ENCODE measurements around the gene NPAS3. TPM values are rescaled to one million over a fixed set of nuclear protein-coding genes. Genes with fewer than 3 reads are reported as not detected.

NPAS3 gene
- total and polyA plus RNA-seq, 2 of the 13 experiments (the other 11 are each of a cell fraction or from before 2014, with no cell fraction given): not detected

- FAIRE-seq (no peak), ATAC-seq (peak; percentile 38; the same call in 1 of the 3 replicates), DNase-seq (ENCODE audit: low spot score) (no peak)
- Histone ChIP-seq H3K4me2 (ENCODE audit: low read depth, low read length) (no peak overlapping the region), H3K27ac (ENCODE audit: extremely low read length, insufficient read depth, low read length) (no peak overlapping the region), H3K36me3 (replicated peaks in 1 of 2; ENCODE audit: control insufficient read depth in 1 of 2, insufficient read depth in 2 of 2, low read length in 2 of 2) (no peaks in the 10 kb centered on the region), H3K9ac (ENCODE audit: insufficient read depth, low read depth, low read length) (no peak overlapping the region), H3K9me3 (ENCODE audit: low read length) (no peaks in the 10 kb centered on the region), H3K4me3 (replicated peaks in 1 of 3; ENCODE audit: insufficient read depth in 1 of 3, low read depth in 2 of 3, low read length in 3 of 3) (no peak overlapping the region), H3K4me1 (ENCODE audit: insufficient read depth, low read length) (no peaks in the 10 kb centered on the region), H2AFZ (ENCODE audit: low read length) (no peak overlapping the region), H3K79me2 (ENCODE audit: insufficient read depth, low read length) (no peaks in the 10 kb centered on the region), H3K27me3 (ENCODE audit: control insufficient read depth in 1 of 2, insufficient read depth in 2 of 2, low read length in 2 of 2) (peaks cover 0 to 12% of the 10 kb centered on the region in 2 experiments; a peak in 2 of 5 replicates), H4K20me1 (ENCODE audit: insufficient read depth, low read length) (no peaks in the 10 kb centered on the region)
- TF ChIP-seq ERF (CRISPR knock-in tag; IDR thresholded peaks at IDR 0.05): no peak
- TF ChIP-seq IKZF4 (CRISPR knock-in tag; IDR thresholded peaks at IDR 0.05; ENCODE audit: borderline replicate concordance, low read depth, not compliant biosample characterization): no peak
- TF ChIP-seq CREB1 (IDR thresholded peaks at IDR 0.05): 0 out of 2 replicates have a peak, but pooled peaks have one; percentile 38
- TF ChIP-seq CREB1 (CRISPR knock-in tag; IDR thresholded peaks at IDR 0.05): no peak
- ChIA-PET CTCF (ENCODE audit: low intra/inter-chr PET ratio, low total read pairs) (no interaction called here), POLR2A (no interaction called here)
- in situ Hi-C loops (cut with HindIII; ENCODE audit: extremely low pct_ligation_motif_present, low pct_unique_long_range_greater_than_20kb) (no loop called here), intact Hi-C loops (cut with micrococcal nuclease; ENCODE audit: unreplicated experiment) (no loop called here)
- BruUV-seq (replicated peaks): no TSS peak
- 19% methylated on average over 10 of the region's 10 CpGs for WGBS (ENCODE audit: low lambda C conversion rate)
These were observed 525.7 kb downstream of the NPAS3 start for GRCh38 chr14:33464254-33464962.

- CTCF ChIA-PET (ENCODE audit: low intra/inter-chr PET ratio, low total read pairs): no interaction called here
- Histone ChIP-seq H3K9me3 (ENCODE audit: low read length) (no peaks in the 10 kb centered on the region), H3K27ac (ENCODE audit: extremely low read length, insufficient read depth, low read length) (no peak overlapping the region), H3K4me3 (replicated peaks in 1 of 3; ENCODE audit: insufficient read depth in 1 of 3, low read depth in 2 of 3, low read length in 3 of 3) (no peak overlapping the region), H3K4me2 (ENCODE audit: low read depth, low read length) (no peak overlapping the region), H3K9ac (ENCODE audit: insufficient read depth, low read depth, low read length) (no peak overlapping the region), H3K4me1 (ENCODE audit: insufficient read depth, low read length) (no peaks in the 10 kb centered on the region), H3K27me3 (ENCODE audit: control insufficient read depth in 1 of 2, insufficient read depth in 2 of 2, low read length in 2 of 2) (peaks cover 0 to 12% of the 10 kb centered on the region in 2 experiments; a peak in 2 of 5 replicates), H4K20me1 (ENCODE audit: insufficient read depth, low read length) (no peaks in the 10 kb centered on the region), H3K79me2 (ENCODE audit: insufficient read depth, low read length) (no peaks in the 10 kb centered on the region), H3K36me3 (replicated peaks in 1 of 2; ENCODE audit: control insufficient read depth in 1 of 2, insufficient read depth in 2 of 2, low read length in 2 of 2) (no peaks in the 10 kb centered on the region), H2AFZ (ENCODE audit: low read length) (no peak overlapping the region)
- no peak for TF ChIP-seq EZH2 (conservative IDR thresholded peaks at IDR 0.05; ENCODE audit: low read depth, low read length)
- TF ChIP-seq ZNF33A (CRISPR knock-in tag; IDR thresholded peaks at IDR 0.05; ENCODE audit: borderline replicate concordance): no peak
- POLR2A ChIA-PET: no interaction called here
- ATAC-seq (no peak), DNase-seq (ENCODE audit: low spot score) (no peak), FAIRE-seq (no peak)
- BruUV-seq (replicated peaks): no TSS peak
- intact Hi-C loops (cut with micrococcal nuclease; ENCODE audit: unreplicated experiment) (no loop called here), in situ Hi-C loops (cut with HindIII; ENCODE audit: extremely low pct_ligation_motif_present, low pct_unique_long_range_greater_than_20kb) (no loop called here)
- WGBS (ENCODE audit: low lambda C conversion rate): 5% methylated on average over 10 of the region's 10 CpGs
These were observed 527.4 kb downstream of the NPAS3 start for GRCh38 chr14:33465846-33466700.

Data from HepG2 (cell line).